Liver (tissue), 9 donors: ENCODE measurements around the gene NEIL1. TPM values are rescaled to one million over a fixed set of nuclear protein-coding genes. Genes with fewer than 3 reads are reported as not detected.
"Not testable (repeated sequence)": the region's sequence is repeated elsewhere in the genome, so short reads cannot be mapped to it uniquely, and the experiment has no call there.

Experiments used
- DNase-seq: peaks from one replicate; pipeline ENCODE4 v3.0.0-alpha.2; 2017; ENCODE audit warnings: low spot score
- H3K27ac ChIP-seq, 2 donors: one replicate each; pipeline ENCODE4 v1.7.0; 2013; ENCODE audit warnings: inconsistent platforms in 2 of 2, low read length in 2 of 2, control low read depth in 1 of 2, low read depth in 1 of 2, mild to moderate bottlenecking in 1 of 2
- H3K27me3 ChIP-seq, 4 donors: one replicate each; pipeline versions ENCODE4 v1.6.1 to v1.7.0; 2013; ENCODE audit warnings: low read length in 3 of 4, inconsistent platforms in 1 of 4, mild to moderate bottlenecking in 1 of 4, moderate library complexity in 1 of 4; ENCODE audit not compliant: control insufficient read depth in 4 of 4, insufficient read depth in 4 of 4
- H3K36me3 ChIP-seq, 4 donors: one replicate each; pipeline versions ENCODE4 v1.6.1 to v1.7.0; 2013; ENCODE audit warnings: low read length in 3 of 4, mild to moderate bottlenecking in 3 of 4, low read depth in 1 of 4, moderate library complexity in 1 of 4; ENCODE audit not compliant: control insufficient read depth in 4 of 4, insufficient read depth in 3 of 4
- H3K4me1 ChIP-seq, 4 donors: one replicate each; pipeline versions ENCODE4 v1.6.1 to v1.7.0; 2013; ENCODE audit warnings: low read length in 3 of 4, mild to moderate bottlenecking in 3 of 4, moderate library complexity in 1 of 4; ENCODE audit not compliant: control insufficient read depth in 4 of 4, insufficient read depth in 4 of 4
- H3K4me3 ChIP-seq, 3 donors: one replicate each; pipeline versions ENCODE4 v1.6.1 to v1.7.0; 2013; ENCODE audit warnings: low read length in 3 of 3, control low read depth in 1 of 3, low read depth in 1 of 3, mild to moderate bottlenecking in 1 of 3
- H3K9ac ChIP-seq, 2 donors: one replicate each; pipeline ENCODE4 v1.7.0; 2013; ENCODE audit warnings: low read length in 2 of 2, mild to moderate bottlenecking in 2 of 2, moderate library complexity in 2 of 2, control low read depth in 1 of 2, low read depth in 1 of 2
- H3K9me3 ChIP-seq, 4 donors: one replicate each; pipeline versions ENCODE4 v1.6.1 to v1.7.0; 2013; ENCODE audit warnings: low read length in 3 of 4; ENCODE audit not compliant: control insufficient read depth in 4 of 4
- FOXA1 ChIP-seq: IDR thresholded peaks from 2 replicates; pipeline ENCODE4 v1.6.1; 2016; ENCODE audit warnings: antibody characterized with exemption
- FOXA2 ChIP-seq: IDR thresholded peaks from 2 replicates; pipeline ENCODE4 v1.6.1; 2016; ENCODE audit warnings: antibody characterized with exemption
- GABPA ChIP-seq, 2 donors: IDR thresholded peaks in 1 of 2; conservative IDR thresholded peaks in 1 of 2; 2 replicates each; pipeline ENCODE4 v1.6.1; 2016; ENCODE audit warnings: antibody characterized with exemption in 2 of 2, mild to moderate bottlenecking in 1 of 2, moderate library complexity in 1 of 2
- HNF4A ChIP-seq, 2 donors: conservative IDR thresholded peaks; 2 replicates each; pipeline ENCODE4 v1.6.1; 2016; ENCODE audit warnings: antibody characterized with exemption in 2 of 2, mild to moderate bottlenecking in 2 of 2
- HNF4G ChIP-seq: IDR thresholded peaks from 2 replicates; pipeline ENCODE4 v1.6.1; 2016; ENCODE audit warnings: antibody characterized with exemption
- RAD21 ChIP-seq, 2 donors: IDR thresholded peaks; 2 replicates each; pipeline ENCODE4 v1.6.1; 2016; ENCODE audit warnings: antibody characterized with exemption in 2 of 2, mild to moderate bottlenecking in 2 of 2
- RXRA ChIP-seq, 2 donors: IDR thresholded peaks; 2 replicates each; pipeline ENCODE4 v1.6.1; 2017 to 2018; ENCODE audit warnings: antibody characterized with exemption in 2 of 2, mild to moderate bottlenecking in 1 of 2
- SP1 ChIP-seq: IDR thresholded peaks from 2 replicates; pipeline ENCODE4 v1.6.1; 2018; ENCODE audit warnings: antibody characterized with exemption, mild to moderate bottlenecking
- YY1 ChIP-seq: IDR thresholded peaks from 2 replicates; pipeline ENCODE4 v1.6.1; 2016; ENCODE audit warnings: antibody characterized with exemption, mild to moderate bottlenecking
- ZBTB33 ChIP-seq: IDR thresholded peaks from 2 replicates; pipeline ENCODE4 v1.6.1; 2016; ENCODE audit warnings: antibody characterized with exemption
- WGBS: extraction: QIAGEN DNeasy Blood & Tissue Kit; methylation state at CpG from one replicate; pipeline ENCODE4 v1.1.7; 2013; 5-methylcytosine and 5-hydroxymethylcytosine counted together
- polyA plus RNA-seq, 2 donors: library from polyadenylated mRNA; stranded (reverse) in 1 of 2; unstranded in 1 of 2; fragments of 200-250 nt in 1 of 2; fragments of >200 nt in 1 of 2; fragmentation: Nextera tagmentation in 1 of 2; extraction: Ambion mirVana in 1 of 2; gene quantifications; one replicate each; pipeline versions ENCODE4 v1.2.1 to v1.2.3, GENCODE V29; 2013 to 2015
- total RNA-seq, 2 donors: library from RNA; depleted of rRNA; stranded (reverse); fragments of >200 nt; gene quantifications; one replicate each; pipeline ENCODE4 v1.2.3, GENCODE V29; 2014
- TF ChIP-seq, protein P1 (sequence below): IDR thresholded peaks from 2 replicates; pipeline ENCODE4 v1.6.1; 2016; ENCODE audit warnings: antibody characterized with exemption, mild to moderate bottlenecking
- TF ChIP-seq, protein P2 (sequence below): fragments of 150-350 bp; IDR thresholded peaks from 2 replicates; pipeline ENCODE4 v1.5.1; 2017; ENCODE audit warnings: improper control_type of control experiment, low read depth, low read length; ENCODE audit not compliant: missing input control
- TF ChIP-seq, protein P3 (sequence below): IDR thresholded peaks from 2 replicates; pipeline ENCODE4 v1.6.1; 2016; ENCODE audit warnings: antibody characterized with exemption
- donor health status: healthy.
- donor health status: healthy.
- donor health status: healthy.
- donor health status: healthy.
- donor health status: healthy.

NEIL1 gene
- total and polyA plus RNA-seq, 4 donors, result 5.3 to 25.8 (median 17.5) TPM

DNA sequence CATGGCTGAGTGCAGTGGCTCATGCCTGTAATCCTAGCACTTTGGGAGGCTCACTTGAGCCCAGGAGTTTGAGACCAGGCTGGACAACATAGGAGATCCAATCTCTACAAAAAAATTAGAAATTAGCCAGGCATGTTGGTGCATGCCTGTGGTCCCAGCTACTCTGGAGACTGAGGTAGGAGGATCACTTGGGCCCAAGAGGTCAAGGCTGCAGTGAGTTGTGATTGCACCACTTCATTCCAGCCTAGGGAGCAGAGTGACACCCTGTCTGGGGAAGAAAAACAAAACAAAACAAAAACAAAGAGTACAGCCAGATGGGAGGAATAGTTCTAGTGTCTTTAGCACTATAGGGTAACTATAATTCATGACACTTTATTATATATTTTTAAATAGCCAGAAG, 37.1 kb upstream of the NEIL1 start:
- Histone ChIP-seq H3K9ac (no peak overlapping the region), H3K9me3 (no peaks in the 10 kb centered on the region), H3K27ac (no peak overlapping the region), H3K27me3 (no peaks in the 10 kb centered on the region), H3K36me3 (no peaks in the 10 kb centered on the region), H3K4me3 (no peak overlapping the region), H3K4me1 (peaks cover 0 to 3% (median 1%) of the 10 kb centered on the region in 4 donors)
- DNase-seq, result no peak
- TF ChIP-seq, protein P1, sequence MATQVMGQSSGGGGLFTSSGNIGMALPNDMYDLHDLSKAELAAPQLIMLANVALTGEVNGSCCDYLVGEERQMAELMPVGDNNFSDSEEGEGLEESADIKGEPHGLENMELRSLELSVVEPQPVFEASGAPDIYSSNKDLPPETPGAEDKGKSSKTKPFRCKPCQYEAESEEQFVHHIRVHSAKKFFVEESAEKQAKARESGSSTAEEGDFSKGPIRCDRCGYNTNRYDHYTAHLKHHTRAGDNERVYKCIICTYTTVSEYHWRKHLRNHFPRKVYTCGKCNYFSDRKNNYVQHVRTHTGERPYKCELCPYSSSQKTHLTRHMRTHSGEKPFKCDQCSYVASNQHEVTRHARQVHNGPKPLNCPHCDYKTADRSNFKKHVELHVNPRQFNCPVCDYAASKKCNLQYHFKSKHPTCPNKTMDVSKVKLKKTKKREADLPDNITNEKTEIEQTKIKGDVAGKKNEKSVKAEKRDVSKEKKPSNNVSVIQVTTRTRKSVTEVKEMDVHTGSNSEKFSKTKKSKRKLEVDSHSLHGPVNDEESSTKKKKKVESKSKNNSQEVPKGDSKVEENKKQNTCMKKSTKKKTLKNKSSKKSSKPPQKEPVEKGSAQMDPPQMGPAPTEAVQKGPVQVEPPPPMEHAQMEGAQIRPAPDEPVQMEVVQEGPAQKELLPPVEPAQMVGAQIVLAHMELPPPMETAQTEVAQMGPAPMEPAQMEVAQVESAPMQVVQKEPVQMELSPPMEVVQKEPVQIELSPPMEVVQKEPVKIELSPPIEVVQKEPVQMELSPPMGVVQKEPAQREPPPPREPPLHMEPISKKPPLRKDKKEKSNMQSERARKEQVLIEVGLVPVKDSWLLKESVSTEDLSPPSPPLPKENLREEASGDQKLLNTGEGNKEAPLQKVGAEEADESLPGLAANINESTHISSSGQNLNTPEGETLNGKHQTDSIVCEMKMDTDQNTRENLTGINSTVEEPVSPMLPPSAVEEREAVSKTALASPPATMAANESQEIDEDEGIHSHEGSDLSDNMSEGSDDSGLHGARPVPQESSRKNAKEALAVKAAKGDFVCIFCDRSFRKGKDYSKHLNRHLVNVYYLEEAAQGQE, result no peak

GRCh38 chr15:75312548-75312947, 34.3 kb upstream of the NEIL1 start:
- H3K27me3 ChIP-seq, H3K4me3 ChIP-seq, H3K9ac ChIP-seq, H3K27ac ChIP-seq, H3K9me3 ChIP-seq, DNase-seq, H3K4me1 ChIP-seq, H3K36me3 ChIP-seq: not testable (repeated sequence)
- WGBS, result 95% methylated on average over 1 of the region's 1 CpG

DNA sequence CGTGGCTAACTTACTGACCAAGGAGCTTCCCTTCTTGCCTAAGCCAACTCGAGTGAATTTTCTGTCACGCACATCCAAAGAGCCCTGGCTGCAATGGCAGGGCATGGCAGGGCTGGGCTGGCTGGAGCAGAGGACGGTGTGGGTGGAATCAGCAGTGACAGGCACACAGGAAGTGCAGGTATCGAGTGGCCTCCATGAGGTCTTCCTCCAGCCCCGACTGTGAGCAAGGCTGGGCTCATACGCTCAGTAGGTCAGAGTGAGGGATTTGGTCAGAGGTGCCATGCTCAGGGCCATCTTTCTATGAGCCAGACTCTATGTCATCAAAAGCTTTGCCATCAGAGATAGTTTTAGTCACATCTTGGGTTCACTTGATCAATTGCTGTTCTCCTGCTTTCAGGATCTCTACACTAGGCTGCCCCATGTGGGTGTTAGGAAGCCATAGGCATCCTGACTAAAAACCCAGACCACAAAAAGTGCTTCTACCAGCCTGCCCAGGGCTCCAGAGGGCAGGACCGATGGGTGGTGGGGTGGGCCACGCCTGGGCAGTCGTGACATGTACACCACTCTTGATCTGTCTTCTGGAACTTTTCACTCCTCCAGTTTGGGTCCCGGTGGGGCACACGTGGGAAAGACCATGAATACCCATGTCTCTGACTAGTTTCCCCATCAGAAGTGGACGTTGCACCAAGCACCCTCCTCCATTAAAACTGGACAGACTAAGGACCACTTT, 33.6 kb upstream of the NEIL1 start:
- no peaks in the 10 kb centered on the region for H3K27me3 ChIP-seq
- no peaks in the 10 kb centered on the region for H3K36me3 ChIP-seq
- TF ChIP-seq FOXA2 (no peak), GABPA (IDR thresholded peaks at IDR 0.05 in 1 of 2, conservative IDR thresholded peaks at IDR 0.05 in 1 of 2) (no peak), HNF4A (conservative IDR thresholded peaks at IDR 0.05) (no peak), ZBTB33 (no peak), SP1 (no peak), RXRA (IDR thresholded peaks at IDR 0.05) (no peak), YY1 (no peak), RAD21 (IDR thresholded peaks at IDR 0.05) (no peak), FOXA1 (no peak), HNF4G (no peak)
- TF ChIP-seq, protein P2, sequence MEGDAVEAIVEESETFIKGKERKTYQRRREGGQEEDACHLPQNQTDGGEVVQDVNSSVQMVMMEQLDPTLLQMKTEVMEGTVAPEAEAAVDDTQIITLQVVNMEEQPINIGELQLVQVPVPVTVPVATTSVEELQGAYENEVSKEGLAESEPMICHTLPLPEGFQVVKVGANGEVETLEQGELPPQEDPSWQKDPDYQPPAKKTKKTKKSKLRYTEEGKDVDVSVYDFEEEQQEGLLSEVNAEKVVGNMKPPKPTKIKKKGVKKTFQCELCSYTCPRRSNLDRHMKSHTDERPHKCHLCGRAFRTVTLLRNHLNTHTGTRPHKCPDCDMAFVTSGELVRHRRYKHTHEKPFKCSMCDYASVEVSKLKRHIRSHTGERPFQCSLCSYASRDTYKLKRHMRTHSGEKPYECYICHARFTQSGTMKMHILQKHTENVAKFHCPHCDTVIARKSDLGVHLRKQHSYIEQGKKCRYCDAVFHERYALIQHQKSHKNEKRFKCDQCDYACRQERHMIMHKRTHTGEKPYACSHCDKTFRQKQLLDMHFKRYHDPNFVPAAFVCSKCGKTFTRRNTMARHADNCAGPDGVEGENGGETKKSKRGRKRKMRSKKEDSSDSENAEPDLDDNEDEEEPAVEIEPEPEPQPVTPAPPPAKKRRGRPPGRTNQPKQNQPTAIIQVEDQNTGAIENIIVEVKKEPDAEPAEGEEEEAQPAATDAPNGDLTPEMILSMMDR, result no peak
- TF ChIP-seq, protein P3, sequence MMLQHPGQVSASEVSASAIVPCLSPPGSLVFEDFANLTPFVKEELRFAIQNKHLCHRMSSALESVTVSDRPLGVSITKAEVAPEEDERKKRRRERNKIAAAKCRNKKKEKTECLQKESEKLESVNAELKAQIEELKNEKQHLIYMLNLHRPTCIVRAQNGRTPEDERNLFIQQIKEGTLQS, result no peak
- TF ChIP-seq, protein P1, result no peak
- 90% methylated on average over 13 of the region's 13 CpGs for WGBS
- no peak overlapping the region for H3K4me3 ChIP-seq
- H3K4me1 ChIP-seq, result no peaks in the 10 kb centered on the region
- DNase-seq, result no peak
- H3K9ac ChIP-seq, result no peak overlapping the region
- no peak overlapping the region for H3K27ac ChIP-seq
- no peaks in the 10 kb centered on the region for H3K9me3 ChIP-seq
